Kidney capillary endothelial cell (primary cell): Measurements from ENCODE around the gene PSMD8.
"Not testable (repeated sequence)": the region's sequence is repeated elsewhere in the genome, so short reads cannot be mapped to it uniquely, and the experiment has no call there.

Experiments used
- DNase-seq: peaks from one replicate; pipeline ENCODE4 v3.0.0-alpha.2; 2018; ENCODE audit warnings: low spot score

PSMD8 gene

GRCh38 chr19:38362076-38362945 lies 12.1 kb upstream of the PSMD8 start:
- peak; percentile 47 for DNase-seq

DNA sequence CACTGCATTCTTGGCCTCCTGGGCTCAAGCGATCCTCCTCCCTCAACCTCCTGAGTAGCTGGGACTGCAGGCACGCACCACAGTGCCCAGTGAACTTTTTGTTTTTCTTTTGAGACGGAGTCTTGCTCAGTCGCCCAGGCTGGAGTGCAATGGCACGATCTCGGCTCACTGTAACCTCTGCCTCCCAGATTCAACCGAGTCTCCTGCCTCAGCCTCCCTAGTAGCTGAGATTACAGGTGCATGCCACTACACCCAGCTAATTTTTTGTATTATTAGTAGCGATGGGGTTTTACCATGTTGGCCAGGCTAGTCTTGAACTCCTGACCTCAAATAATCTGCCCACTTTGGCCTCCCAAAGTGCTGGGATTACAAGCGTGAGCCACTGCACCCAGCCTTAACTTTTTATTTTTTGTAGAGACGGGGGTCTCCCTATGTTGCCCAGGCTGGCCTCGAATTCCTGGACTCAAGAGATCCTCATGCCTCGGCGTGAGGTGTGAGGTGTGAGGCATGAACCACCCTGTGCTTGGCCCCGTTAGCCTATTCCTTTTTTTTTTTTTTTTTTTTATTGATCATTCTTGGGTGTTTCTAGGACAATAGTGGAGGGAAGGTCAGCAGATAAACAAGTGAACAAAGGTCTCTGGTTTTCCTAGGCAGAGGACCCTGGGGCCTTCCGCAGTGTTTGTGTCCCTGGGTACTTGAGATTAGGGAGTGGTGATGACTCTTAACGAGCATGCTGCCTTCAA lies 11.3 kb upstream of the PSMD8 start:
- DNase-seq: not testable (repeated sequence)

GRCh38 chr19:38367041-38367440 lies 7.3 kb upstream of the PSMD8 start:
- no peak for DNase-seq

DNA sequence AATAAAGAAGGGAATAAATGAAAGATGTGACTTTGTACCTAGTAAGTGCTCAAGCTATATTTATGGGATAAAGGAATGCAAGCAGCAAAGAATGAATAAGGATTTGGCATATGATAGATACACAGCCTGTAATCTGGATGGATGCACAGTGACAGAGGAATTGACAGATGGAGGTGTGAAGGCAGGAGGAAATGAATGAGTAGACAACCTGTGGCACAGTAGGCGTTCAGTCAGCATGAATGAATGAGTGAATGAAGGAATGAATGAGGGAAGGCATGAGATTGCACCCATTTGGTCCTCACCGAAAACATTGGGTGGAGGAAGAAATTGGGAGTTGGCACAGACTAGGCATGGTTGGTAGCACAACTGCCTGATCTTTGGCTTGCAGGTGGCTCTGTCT lies 4.8 kb upstream of the PSMD8 start:
- no peak for DNase-seq

DNA sequence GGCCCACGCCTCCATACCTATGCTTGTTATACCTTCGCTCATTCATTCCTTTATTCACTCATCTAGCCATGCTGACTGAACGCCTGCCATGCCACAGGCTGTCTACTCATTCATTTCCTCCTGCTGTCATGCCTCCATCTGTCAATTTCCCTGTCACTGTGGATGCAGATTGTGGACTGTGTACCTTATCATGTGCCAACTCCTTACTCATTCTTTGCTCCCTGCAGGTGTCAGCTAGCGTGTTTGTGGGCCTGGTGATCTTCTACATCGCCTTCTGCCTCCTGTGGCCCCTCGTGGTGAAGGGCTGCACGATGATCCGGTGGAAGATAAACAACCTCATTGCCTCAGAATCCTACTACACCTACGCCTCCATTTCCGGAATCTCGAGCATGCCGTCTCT lies 4.1 kb upstream of the PSMD8 start:
- no peak for DNase-seq

- DNase-seq: no peak
These were observed 3.3 kb upstream of the PSMD8 start for GRCh38 chr19:38371081-38371480.

DNA sequence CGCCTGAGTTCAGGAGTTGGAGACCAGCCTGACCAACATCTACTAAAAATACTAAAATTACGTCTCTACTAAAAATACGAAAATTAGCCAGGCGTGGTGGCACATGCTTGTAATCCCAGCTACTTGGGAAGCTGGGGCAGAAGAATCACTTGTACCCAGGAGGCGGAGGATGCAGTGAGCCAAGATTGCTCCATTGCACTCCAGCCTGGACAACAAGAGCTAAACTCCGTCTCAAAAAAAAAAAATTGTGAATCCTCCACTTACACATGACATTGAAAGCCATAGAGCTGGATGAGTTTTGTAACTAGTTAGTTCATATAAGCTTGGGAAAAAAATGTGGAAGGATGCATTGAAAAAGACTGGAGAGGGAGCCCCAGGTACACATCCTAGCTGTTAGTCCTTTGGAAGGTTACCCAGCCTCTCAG lies 452 bp upstream of the PSMD8 start:
- DNase-seq: no peak

GRCh38 chr19:38375098-38375493 lies 725 bp downstream of the PSMD8 start:
- DNase-seq: no peak

- no peak for DNase-seq
These were observed 1.4 kb downstream of the PSMD8 start for GRCh38 chr19:38375748-38376147.

DNA sequence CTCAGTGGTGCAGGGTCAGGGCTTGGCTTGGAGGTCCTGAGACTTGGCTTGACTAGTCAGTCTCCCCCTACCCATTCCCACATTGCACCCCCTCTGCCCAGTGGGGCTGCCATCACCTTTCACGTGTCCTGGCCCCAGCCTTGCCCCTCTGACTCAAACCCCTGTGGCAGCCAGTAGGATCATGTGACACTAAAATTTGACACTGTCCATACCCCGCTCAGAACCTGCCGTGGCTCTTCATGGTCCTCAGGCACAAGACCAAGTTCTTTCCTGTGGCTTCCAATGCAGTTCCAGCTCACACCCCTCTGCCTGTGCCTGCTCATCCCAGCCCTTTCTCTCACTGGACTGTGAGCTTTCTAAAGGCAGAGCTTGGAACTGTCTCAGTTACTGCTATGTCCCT lies 2.2 kb downstream of the PSMD8 start:
- no peak for DNase-seq

- no peak for DNase-seq
These were observed 2.7 kb downstream of the PSMD8 start for GRCh38 chr19:38377052-38377451.

GRCh38 chr19:38378866-38379265 lies 4.5 kb downstream of the PSMD8 start:
- no peak for DNase-seq

DNA sequence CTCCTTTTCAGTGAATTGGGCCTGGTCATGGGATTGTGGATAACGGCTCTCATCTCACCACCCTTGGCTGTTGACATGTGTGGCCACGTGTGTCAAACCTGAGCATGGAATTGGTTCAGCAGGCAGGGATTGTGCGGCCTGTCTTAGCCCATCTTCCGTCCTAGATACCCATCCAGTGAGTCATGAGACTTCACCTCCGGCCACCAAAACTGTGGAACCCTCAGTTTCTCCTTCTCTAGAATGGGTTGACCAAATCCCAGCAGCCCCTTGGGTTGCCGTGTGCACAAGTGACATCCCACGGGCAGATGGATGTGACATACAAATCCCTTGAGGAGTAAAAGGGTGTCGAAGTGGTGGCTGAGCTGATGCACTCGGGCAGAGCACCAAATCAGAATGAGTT lies 6.8 kb downstream of the PSMD8 start:
- no peak for DNase-seq

- DNase-seq: no peak
These were observed 8.8 kb downstream of the PSMD8 start for GRCh38 chr19:38383184-38383583.

GRCh38 chr19:38383743-38384142 lies 9.4 kb downstream of the PSMD8 start:
- DNase-seq: no peak

GRCh38 chr19:38384209-38385027 lies 10.0 kb downstream of the PSMD8 start:
- no peak for DNase-seq

DNA sequence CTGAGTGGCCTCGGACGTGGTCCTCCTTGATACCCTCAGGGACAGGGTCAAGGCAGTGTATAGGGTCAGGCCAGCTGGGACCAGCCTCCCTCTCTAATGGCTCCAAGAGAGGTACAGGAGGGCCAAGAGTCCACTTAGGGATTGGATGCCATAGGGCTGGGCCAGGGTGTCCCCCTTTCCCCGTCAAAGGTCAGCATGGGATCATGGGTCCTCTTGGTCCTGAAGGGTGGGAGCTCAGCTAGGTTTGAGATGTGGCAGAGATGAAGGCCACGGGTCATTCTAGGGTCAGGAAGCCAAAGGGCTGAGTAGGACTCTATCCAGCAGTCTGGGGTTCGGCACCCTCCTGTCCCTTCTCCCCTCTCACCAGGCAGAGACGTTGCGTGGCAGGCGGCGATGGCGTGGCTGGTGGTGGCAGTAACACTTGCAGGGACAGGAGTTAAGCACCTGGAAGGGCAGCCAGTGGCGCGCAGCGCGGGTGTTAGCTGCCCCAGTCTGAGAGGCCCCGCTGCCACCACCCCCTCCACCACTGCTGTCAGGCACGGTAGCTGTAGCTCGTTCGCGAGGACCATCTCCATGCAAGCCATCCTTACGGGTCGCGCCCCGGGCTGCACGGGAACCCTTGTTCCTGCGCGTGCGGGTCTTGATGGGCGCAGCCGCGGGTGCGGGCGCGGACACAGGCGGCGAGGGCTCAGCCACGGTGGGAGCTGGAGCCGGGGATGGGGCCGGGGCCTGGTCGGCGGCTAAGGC lies 10.9 kb downstream of the PSMD8 start:
- no peak for DNase-seq

- no peak for DNase-seq
These were observed 11.5 kb downstream of the PSMD8 start for GRCh38 chr19:38385804-38386257.

DNA sequence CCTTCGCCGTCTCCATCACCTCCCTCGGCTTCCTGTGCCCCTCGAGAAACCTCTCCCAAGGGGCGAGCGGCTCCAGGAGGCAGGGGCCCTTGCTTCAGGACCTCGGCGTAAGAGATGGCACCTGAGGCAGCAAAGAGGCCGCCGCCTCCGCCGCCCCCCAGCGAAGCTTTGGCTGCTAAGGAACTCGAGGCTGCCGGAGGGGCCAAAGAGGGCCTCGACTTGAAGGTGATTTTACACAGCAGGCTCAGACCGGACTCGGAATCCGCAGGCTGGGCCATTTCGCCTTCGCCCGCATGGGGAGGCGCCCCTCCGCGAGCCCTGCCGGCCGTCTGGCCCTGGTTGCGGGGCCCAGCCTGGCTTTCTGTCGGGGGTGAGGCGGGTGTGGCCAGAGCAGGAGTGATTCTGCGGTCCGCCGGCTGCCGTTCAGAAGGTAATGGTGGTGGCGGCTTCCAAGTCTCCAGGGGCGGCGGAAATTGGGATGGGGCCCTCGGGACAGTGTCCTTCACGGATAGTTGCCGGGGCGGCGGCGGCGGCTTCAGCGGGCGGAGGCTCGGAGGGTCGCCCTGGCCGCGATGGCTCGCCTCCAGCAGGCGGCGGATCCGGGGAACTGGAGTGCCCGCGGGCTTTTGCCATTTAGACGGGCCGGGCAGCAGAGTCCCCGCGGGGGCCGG lies 12.1 kb downstream of the PSMD8 start:
- DNase-seq: no peak

DNA sequence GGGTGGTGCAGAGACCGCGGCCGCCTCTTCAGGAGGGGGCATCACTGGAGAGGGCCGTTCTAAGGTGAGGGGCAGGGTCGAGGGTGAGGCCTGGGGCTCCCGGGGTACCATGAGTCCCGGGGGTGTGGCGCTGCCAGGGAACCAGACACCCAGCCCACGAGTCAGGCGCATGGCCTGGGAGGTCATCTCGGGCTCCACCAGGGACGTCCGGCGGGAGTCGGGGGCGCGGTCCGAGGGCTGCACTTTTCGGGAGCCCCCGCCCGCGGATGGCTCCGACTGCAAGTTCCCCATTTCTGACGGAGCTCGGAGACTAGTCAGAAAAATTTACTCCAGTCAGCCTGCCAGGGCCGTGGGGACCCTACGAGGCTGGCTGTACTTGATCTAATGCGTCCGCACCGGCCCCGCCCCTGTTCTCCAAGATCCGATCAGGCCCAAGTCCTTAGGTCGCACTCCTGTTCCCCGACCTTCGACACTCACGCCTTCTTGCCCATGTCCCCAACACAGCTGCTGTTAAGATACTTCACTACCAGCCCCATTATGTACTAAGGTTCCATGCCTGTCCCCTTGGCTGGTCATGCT lies 12.7 kb downstream of the PSMD8 start:
- no peak for DNase-seq
